Ishikawa (cell line): ENCODE results near the gene CCL1.

Source experiments
- CEBPB ChIP-seq: IDR thresholded peaks from 2 replicates; pipeline ENCODE4 v1.6.1; 2012
- CREB1 ChIP-seq: IDR thresholded peaks from 2 replicates; pipeline ENCODE4 v1.6.1; 2012; ENCODE audit warnings: low read depth
- EGR1 ChIP-seq: IDR thresholded peaks from 2 replicates; pipeline ENCODE4 v1.6.1; 2012
- EP300 ChIP-seq: IDR thresholded peaks from 2 replicates; pipeline ENCODE4 v1.6.1; 2012; ENCODE audit warnings: borderline replicate concordance
- FOXM1 ChIP-seq: IDR thresholded peaks from 2 replicates; pipeline ENCODE4 v1.6.1; 2012; ENCODE audit warnings: low read depth, borderline replicate concordance
- NFIC ChIP-seq: IDR thresholded peaks from 2 replicates; pipeline ENCODE4 v1.6.1; 2012
- RAD21 ChIP-seq: IDR thresholded peaks from 2 replicates; pipeline ENCODE4 v1.6.1; 2012; ENCODE audit warnings: low read depth
- TAF1 ChIP-seq: IDR thresholded peaks from 2 replicates; pipeline ENCODE4 v1.6.1; 2012; ENCODE audit warnings: low read depth, mild to moderate bottlenecking
- TCF12 ChIP-seq: IDR thresholded peaks from 2 replicates; pipeline ENCODE4 v1.6.1; 2012; ENCODE audit warnings: low read depth
- TEAD4 ChIP-seq: IDR thresholded peaks from 2 replicates; pipeline ENCODE4 v1.6.1; 2012
- YY1 ChIP-seq: IDR thresholded peaks from 2 replicates; pipeline ENCODE4 v1.6.1; 2012; ENCODE audit warnings: low read depth
- ZBTB7A ChIP-seq: IDR thresholded peaks from 2 replicates; pipeline ENCODE4 v1.6.1; 2012; ENCODE audit warnings: low read depth
- TF ChIP-seq, protein P1 (sequence below): IDR thresholded peaks from 2 replicates; pipeline ENCODE4 v1.6.1; 2012
- TF ChIP-seq, protein P2 (sequence below): IDR thresholded peaks from 2 replicates; pipeline ENCODE4 v1.6.1; 2012; ENCODE audit warnings: low read depth, mild to moderate bottlenecking
- TF ChIP-seq, protein P3 (sequence below): IDR thresholded peaks from 2 replicates; pipeline ENCODE4 v1.6.1; 2012

The CCL1 gene

DNA sequence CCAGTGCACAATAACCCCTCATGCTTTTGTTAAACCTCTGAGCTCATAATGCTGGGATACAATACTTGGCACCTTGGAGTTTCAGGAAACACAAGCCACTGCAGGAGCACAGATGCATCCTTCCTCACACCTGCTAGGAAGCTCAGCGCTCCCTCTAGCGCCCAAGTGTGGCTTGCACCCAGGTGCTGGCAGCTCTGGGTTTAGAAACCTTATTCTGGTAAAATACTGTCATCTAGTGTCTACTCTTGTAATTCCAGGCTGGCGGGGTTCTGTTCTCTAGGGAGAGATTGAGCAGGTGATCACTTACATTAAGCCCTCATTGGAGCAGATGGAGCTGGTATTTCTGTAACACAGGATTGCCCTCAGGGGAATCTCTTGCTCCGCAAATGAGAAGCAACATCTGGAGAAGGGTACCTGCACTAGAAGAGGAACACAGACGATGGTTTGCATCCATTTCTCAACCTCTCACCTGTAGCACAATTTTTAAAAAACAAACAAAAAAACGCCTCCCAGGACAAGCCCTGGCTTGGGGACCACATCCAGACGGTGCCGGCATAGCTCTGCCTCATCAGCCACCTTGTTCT, 1.5 kb downstream of the CCL1 start:
- TF ChIP-seq, protein P1, sequence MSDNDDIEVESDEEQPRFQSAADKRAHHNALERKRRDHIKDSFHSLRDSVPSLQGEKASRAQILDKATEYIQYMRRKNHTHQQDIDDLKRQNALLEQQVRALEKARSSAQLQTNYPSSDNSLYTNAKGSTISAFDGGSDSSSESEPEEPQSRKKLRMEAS: peak; percentile 33; the same call in 1 of the 2 replicates
- TF ChIP-seq RAD21: peak; percentile 87
- no peak for TF ChIP-seq ZBTB7A
- TF ChIP-seq, protein P2, sequence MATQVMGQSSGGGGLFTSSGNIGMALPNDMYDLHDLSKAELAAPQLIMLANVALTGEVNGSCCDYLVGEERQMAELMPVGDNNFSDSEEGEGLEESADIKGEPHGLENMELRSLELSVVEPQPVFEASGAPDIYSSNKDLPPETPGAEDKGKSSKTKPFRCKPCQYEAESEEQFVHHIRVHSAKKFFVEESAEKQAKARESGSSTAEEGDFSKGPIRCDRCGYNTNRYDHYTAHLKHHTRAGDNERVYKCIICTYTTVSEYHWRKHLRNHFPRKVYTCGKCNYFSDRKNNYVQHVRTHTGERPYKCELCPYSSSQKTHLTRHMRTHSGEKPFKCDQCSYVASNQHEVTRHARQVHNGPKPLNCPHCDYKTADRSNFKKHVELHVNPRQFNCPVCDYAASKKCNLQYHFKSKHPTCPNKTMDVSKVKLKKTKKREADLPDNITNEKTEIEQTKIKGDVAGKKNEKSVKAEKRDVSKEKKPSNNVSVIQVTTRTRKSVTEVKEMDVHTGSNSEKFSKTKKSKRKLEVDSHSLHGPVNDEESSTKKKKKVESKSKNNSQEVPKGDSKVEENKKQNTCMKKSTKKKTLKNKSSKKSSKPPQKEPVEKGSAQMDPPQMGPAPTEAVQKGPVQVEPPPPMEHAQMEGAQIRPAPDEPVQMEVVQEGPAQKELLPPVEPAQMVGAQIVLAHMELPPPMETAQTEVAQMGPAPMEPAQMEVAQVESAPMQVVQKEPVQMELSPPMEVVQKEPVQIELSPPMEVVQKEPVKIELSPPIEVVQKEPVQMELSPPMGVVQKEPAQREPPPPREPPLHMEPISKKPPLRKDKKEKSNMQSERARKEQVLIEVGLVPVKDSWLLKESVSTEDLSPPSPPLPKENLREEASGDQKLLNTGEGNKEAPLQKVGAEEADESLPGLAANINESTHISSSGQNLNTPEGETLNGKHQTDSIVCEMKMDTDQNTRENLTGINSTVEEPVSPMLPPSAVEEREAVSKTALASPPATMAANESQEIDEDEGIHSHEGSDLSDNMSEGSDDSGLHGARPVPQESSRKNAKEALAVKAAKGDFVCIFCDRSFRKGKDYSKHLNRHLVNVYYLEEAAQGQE: no peak
- TF ChIP-seq, protein P3, sequence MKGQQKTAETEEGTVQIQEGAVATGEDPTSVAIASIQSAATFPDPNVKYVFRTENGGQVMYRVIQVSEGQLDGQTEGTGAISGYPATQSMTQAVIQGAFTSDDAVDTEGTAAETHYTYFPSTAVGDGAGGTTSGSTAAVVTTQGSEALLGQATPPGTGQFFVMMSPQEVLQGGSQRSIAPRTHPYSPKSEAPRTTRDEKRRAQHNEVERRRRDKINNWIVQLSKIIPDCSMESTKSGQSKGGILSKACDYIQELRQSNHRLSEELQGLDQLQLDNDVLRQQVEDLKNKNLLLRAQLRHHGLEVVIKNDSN: no peak
- no peak for TF ChIP-seq NFIC

DNA sequence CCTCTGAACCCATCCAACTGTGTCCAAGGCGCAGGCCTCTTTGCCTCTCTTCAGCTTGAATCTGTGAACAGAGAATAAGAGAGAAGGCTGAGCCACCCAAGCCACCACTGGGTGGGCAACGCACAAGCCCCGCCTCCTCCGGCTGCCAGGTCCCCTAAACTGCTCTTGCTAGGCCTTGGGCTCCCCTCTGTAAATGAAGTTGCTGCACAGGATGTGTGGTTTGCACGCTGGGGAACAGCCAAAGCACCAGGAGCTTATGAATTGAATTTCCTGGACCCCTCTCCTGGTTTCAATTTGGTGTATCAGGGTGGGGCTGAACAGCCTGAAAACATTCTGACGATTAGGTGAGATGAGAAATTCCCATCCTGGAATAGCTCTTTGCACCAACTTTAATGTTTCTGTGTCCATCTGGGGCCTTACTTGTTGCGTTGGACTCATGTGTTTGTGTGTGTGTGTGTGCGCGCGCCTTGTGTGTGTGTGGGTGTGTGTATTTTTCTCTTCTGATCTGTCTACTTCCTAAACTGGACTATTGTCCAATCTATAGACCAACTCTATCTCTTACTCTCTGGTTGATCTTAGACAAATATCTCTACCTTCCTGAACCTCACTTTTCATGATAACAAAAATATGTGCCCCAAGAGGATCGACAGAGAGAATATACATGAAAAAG, 2.3 kb downstream of the CCL1 start:
- TF ChIP-seq EGR1 (no peak), ZBTB7A (no peak)

DNA sequence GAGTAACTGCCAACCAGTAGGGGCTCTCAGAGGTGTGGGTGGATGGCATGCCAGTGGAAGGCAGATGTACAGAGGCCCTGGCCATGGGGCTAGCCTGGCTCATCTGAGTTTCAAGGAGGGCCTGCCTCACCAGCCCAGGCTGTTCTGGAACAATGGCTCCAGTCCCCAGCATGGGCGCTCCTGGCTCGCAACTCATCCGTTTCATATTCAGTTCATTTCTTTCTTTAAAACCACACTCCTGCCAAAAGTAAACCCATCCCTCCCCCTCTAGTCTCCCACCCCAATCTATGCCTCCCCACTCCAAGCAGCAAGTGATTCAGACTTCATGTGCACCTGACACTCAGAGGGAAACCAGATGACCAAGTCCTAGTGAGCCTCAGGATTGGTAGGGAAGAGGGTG, 4.4 kb downstream of the CCL1 start:
- TF ChIP-seq CEBPB: no peak
- no peak for TF ChIP-seq EP300
- TF ChIP-seq, protein P3: no peak
- no peak for TF ChIP-seq FOXM1
- TF ChIP-seq NFIC: no peak
- no peak for TF ChIP-seq TAF1
- TF ChIP-seq, protein P2: no peak
- TF ChIP-seq TCF12: no peak
- TF ChIP-seq RAD21: no peak
- TF ChIP-seq YY1: no peak
- TF ChIP-seq CREB1: no peak
- TF ChIP-seq, protein P1: no peak
- no peak for TF ChIP-seq EGR1
- TF ChIP-seq ZBTB7A: no peak
- TF ChIP-seq TEAD4: no peak

DNA sequence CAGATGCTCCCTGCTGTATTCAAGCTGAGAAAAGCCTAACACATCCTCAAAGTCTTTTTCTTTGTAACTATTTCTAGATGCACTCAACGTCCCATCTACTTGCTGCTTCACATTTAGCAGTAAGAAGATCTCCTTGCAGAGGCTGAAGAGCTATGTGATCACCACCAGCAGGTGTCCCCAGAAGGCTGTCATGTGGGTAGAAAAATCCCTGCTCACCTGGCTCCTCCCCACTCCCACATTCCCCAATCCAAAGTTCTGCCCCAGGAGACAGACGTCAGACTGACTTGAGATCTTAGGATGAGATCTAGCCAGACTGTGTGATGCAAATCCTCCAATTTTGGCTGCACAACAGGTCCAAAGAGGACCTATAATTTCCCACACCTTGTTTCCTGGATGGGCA, 5.6 kb downstream of the CCL1 start:
- no peak for TF ChIP-seq TEAD4
- TF ChIP-seq CEBPB: no peak
- TF ChIP-seq, protein P2: no peak
- no peak for TF ChIP-seq NFIC
- TF ChIP-seq YY1: no peak
- TF ChIP-seq TCF12: no peak
- TF ChIP-seq, protein P3: no peak
- TF ChIP-seq CREB1: no peak
- TF ChIP-seq EGR1: no peak
- TF ChIP-seq ZBTB7A: no peak
- TF ChIP-seq EP300: no peak
- no peak for TF ChIP-seq FOXM1
- TF ChIP-seq, protein P1: no peak
- TF ChIP-seq TAF1: no peak
- TF ChIP-seq RAD21: no peak
